HCT116 (cell line): ENCODE results near the gene RNF34. TPM values are rescaled to one million over a fixed set of nuclear protein-coding genes. Genes with fewer than 3 reads are reported as not detected.

ENCODE experiments used
- ATAC-seq: fragments of 200-7000 bp; cut with Tn5 transposase; 2 replicates; pipeline ENCODE4 v1.9.1; 2020; ENCODE audit warnings: mild to moderate bottlenecking, moderate library complexity
- BruUV-seq: library from RNA; stranded (reverse); fragments of 400-500 nt; replicated peaks from 2 replicates; lab custom pipeline; 2021; lab: Mats Ljungman, UMichigan
- CTCF ChIA-PET: fragments of 300-600 bp; sonication (Branson Sonifier 250); formaldehyde crosslinking; loops from one replicate; lab custom pipeline; 2021; ENCODE audit warnings: antibody characterized with exemption; lab: Charles Lee
- POLR2A ChIA-PET: fragments of 300-600, 350-600 bp; sonication (Branson Sonifier 250); formaldehyde crosslinking; loops from one replicate; lab custom pipeline; 2021; ENCODE audit warnings: antibody characterized with exemption; lab: Charles Lee
- RAD21 ChIA-PET, 2 experiments: fragments of 300-600 bp; sonication (Branson Sonifier 250); formaldehyde crosslinking; loops; one replicate each; lab custom pipeline; 2023; ENCODE audit warnings: low total read pairs in 2 of 2; ENCODE audit not compliant: uncharacterized antibody in 2 of 2, unreplicated experiment in 2 of 2, low non-redundant PET in 1 of 2; lab: Charles Lee
- DNase-seq: peaks from one replicate; pipeline ENCODE4 v3.0.0-alpha.2; 2010; ENCODE audit warnings: low read depth, low spot score
- H2AFZ ChIP-seq: fragments of 200-600 bp; shearing (Covaris generic), sonication (generic); 2 replicates; pipeline ENCODE4 v1.6.1; 2017; ENCODE audit warnings: low read depth, mixed run types, mixed read lengths, antibody characterized with exemption, low read length; ENCODE audit not compliant: poor library complexity, severe bottlenecking
- H3K27ac ChIP-seq: 2 replicates; pipeline ENCODE4 v1.5.1; 2012; ENCODE audit warnings: low read depth, low read length
- H3K27me3 ChIP-seq: fragments of 200-600 bp; sonication (generic); 2 replicates; pipeline ENCODE4 v1.6.1; 2016; ENCODE audit warnings: mixed run types, low read length, mixed read lengths; ENCODE audit not compliant: insufficient read depth
- H3K36me3 ChIP-seq, 2 experiments: fragments of 200-500 bp in 1 of 2; fragments of 200-600 bp in 1 of 2; sonication (Bioruptor generic) in 1 of 2; sonication (generic) in 1 of 2; 2 replicates each; pipeline versions ENCODE4 v1.5.1 to v1.6.1; 2014 to 2016; ENCODE audit warnings: low read length in 2 of 2, inconsistent platforms in 1 of 2, mixed read lengths in 1 of 2, mixed run types in 1 of 2; ENCODE audit not compliant: insufficient read depth in 2 of 2, control insufficient read depth in 1 of 2
- H3K4me1 ChIP-seq, 2 experiments: fragments of 200-600 bp in 1 of 2; sonication (generic) in 1 of 2; 2 replicates each; pipeline versions ENCODE4 v1.5.1 to v1.6.1; 2012 to 2017; ENCODE audit warnings: low read length in 2 of 2, inconsistent platforms in 1 of 2, mild to moderate bottlenecking in 1 of 2, mixed read lengths in 1 of 2, mixed run types in 1 of 2, moderate library complexity in 1 of 2; ENCODE audit not compliant: insufficient read depth in 2 of 2, control insufficient read depth in 1 of 2
- H3K4me2 ChIP-seq: fragments of 200-600 bp; sonication (generic); 2 replicates; pipeline ENCODE4 v1.6.1; 2017; ENCODE audit warnings: mixed run types, low read length, mixed read lengths
- H3K4me3 ChIP-seq, 2 experiments: fragments of 200-600 bp in 1 of 2; sonication (generic) in 1 of 2; replicated peaks in 1 of 2; 2 replicates each; pipeline ENCODE4 v1.5.1; 2011 to 2016; ENCODE audit warnings: low read length in 2 of 2, control low read depth in 1 of 2, low read depth in 1 of 2, mild to moderate bottlenecking in 1 of 2, mixed read lengths in 1 of 2, mixed run types in 1 of 2
- H3K79me2 ChIP-seq: fragments of 200-600 bp; sonication (generic); 2 replicates; pipeline ENCODE4 v1.6.1; 2017; ENCODE audit warnings: mild to moderate bottlenecking, mixed run types, low read length, moderate library complexity, mixed read lengths; ENCODE audit not compliant: insufficient read depth
- H3K9ac ChIP-seq: fragments of 200-600 bp; sonication (generic); 2 replicates; pipeline ENCODE4 v1.6.1; 2016; ENCODE audit warnings: low read length, mixed read lengths
- H3K9me2 ChIP-seq: fragments of 200-600 bp; sonication (generic), shearing (Covaris generic); 2 replicates; pipeline ENCODE4 v1.6.1; 2017; ENCODE audit warnings: mixed run types, mild to moderate bottlenecking, moderate library complexity; ENCODE audit not compliant: insufficient read depth
- H3K9me3 ChIP-seq, 2 experiments: fragments of 200-500 bp in 1 of 2; fragments of 200-600 bp in 1 of 2; sonication (Bioruptor generic) in 1 of 2; sonication (generic) in 1 of 2; 2 replicates each; pipeline ENCODE4 v1.6.1; 2014 to 2017; ENCODE audit warnings: low read length in 2 of 2, mixed read lengths in 2 of 2, inconsistent platforms in 1 of 2, low read depth in 1 of 2, mild to moderate bottlenecking in 1 of 2, mixed run types in 1 of 2, moderate library complexity in 1 of 2; ENCODE audit not compliant: control insufficient read depth in 1 of 2, insufficient read depth in 1 of 2
- H4K20me1 ChIP-seq: fragments of 200-600 bp; sonication (generic), shearing (Covaris generic); 2 replicates; pipeline ENCODE4 v1.6.1; 2017; ENCODE audit warnings: mixed run types, mild to moderate bottlenecking, moderate library complexity; ENCODE audit not compliant: insufficient read depth
- FOSL1 ChIP-seq: IDR thresholded peaks from 2 replicates; pipeline ENCODE4 v1.6.1; 2012; ENCODE audit warnings: low read depth
- POLR2A ChIP-seq: IDR thresholded peaks from 2 replicates; pipeline ENCODE4 v1.7.0; 2011; ENCODE audit warnings: borderline replicate concordance; ENCODE audit not compliant: insufficient read depth, insufficient read length; ENCODE audit errors: extremely low read depth
- SRF ChIP-seq: IDR thresholded peaks from 2 replicates; pipeline ENCODE4 v1.6.1; 2012; ENCODE audit warnings: low read depth
- TCF7L2 ChIP-seq: IDR thresholded peaks from 2 replicates; pipeline ENCODE4 v1.7.0; 2011; ENCODE audit warnings: borderline replicate concordance, inconsistent platforms; ENCODE audit not compliant: insufficient read depth, insufficient read length; ENCODE audit errors: extremely low read depth
- ZBTB33 ChIP-seq: IDR thresholded peaks from 2 replicates; pipeline ENCODE4 v1.6.1; 2011; ENCODE audit warnings: mild to moderate bottlenecking, low read length, moderate library complexity; ENCODE audit not compliant: insufficient replicate concordance; ENCODE audit errors: extremely low read depth
- intact Hi-C: fragments of 100-400 bp; cut with micrococcal nuclease; formaldehyde crosslinking; loops from 2 replicates; pipeline ENCODE4 v1.10.0; 2022
- total RNA-seq: library from RNA; stranded (reverse); gene quantifications from one replicate; pipeline ENCODE4 v1.2.1, GENCODE V29; 2021; ENCODE audit not compliant: unreplicated experiment

RNF34 gene
- total RNA-seq, 1 experiment from 2014 or later = 47.8 TPM

DNA sequence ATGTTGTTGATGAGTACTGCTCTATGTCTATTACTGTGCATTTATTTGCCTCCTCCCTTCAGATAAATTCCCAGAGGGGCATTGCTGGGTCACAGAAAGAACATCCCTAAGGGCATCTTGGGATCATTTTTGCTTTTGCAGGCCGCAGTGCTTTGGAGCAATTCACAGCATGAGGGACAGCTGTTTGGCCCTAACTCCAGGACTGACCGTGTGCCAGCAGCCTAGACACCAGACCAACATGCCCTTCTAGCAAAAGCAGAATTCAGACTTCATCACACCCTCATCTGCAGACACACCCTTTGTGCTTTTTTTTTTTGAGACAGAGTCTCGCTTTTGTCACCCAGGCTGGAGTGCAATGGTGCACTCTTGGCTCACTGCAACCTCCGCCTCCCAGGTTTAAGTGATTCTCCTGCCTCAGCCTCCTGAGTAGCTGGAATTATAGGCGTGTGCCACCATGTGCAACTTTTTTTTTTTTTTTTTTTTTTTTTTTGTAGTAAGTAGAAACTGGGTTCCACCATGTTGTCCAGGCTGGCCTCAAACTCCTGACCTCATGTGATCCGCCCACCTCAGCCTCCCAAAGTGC lies 31.0 kb downstream of the RNF34 start:
- no peaks in the 10 kb centered on the region for H4K20me1 ChIP-seq
- no peak overlapping the region for H2AFZ ChIP-seq
- no peaks in the 10 kb centered on the region for H3K9me2 ChIP-seq
- CTCF ChIA-PET = no interaction called here
- ATAC-seq = no peak
- TF ChIP-seq POLR2A (no peak), ZBTB33 (no peak), FOSL1 (no peak), TCF7L2 (no peak), SRF (no peak)
- H3K4me3 ChIP-seq = no peak overlapping the region
- peaks cover 2% of the 10 kb centered on the region; the same call in 1 of the 2 replicates for H3K79me2 ChIP-seq
- no peaks in the 10 kb centered on the region for H3K4me1 ChIP-seq
- RAD21 ChIA-PET = interaction anchor here in 1 of 2 experiments (0.7 kb wide), 1 partner anchor 134 kb away, joined by 3 read pairs; the partner anchor contains the start of gene CAMKK2
- H3K9me3 ChIP-seq = no peaks in the 10 kb centered on the region
- no peak overlapping the region for H3K9ac ChIP-seq
- no peak overlapping the region for H3K27ac ChIP-seq
- intact Hi-C loops = no loop called here
- POLR2A ChIA-PET = no interaction called here
- no TSS peak for BruUV-seq
- no peak overlapping the region for H3K4me2 ChIP-seq
- H3K27me3 ChIP-seq = no peaks in the 10 kb centered on the region
- peaks cover 55 to 56% of the 10 kb centered on the region in 2 experiments for H3K36me3 ChIP-seq
- DNase-seq = no peak
